ENCODE data around the gene CYP26C1. TPM values are rescaled to one million over a fixed set of nuclear protein-coding genes. Genes with fewer than 3 reads are reported as not detected.

The CYP26C1 gene
- total RNA-seq, 1 donor from 2014 or later: 0.60 TPM

DNA sequence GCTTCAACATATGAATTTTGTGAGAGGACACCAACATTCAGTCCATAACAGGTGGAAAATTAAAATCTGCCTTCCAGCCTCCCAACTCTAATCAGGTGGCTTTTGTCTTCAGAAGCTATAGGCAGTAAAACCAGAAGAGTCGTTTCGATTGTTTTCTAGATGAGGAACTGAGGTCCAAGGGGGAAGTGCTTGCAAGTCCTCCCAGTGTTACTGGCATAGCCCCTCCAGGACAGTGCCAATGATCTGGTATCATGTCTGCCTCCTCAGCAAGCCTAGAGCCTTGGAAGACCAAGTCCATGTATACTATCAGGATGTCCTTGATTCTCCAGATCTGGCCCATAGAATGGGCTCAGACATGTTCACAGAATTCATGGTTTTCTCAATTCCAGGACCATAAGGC is 30.0 kb downstream of the CYP26C1 start:
- TF ChIP-seq, protein P1, sequence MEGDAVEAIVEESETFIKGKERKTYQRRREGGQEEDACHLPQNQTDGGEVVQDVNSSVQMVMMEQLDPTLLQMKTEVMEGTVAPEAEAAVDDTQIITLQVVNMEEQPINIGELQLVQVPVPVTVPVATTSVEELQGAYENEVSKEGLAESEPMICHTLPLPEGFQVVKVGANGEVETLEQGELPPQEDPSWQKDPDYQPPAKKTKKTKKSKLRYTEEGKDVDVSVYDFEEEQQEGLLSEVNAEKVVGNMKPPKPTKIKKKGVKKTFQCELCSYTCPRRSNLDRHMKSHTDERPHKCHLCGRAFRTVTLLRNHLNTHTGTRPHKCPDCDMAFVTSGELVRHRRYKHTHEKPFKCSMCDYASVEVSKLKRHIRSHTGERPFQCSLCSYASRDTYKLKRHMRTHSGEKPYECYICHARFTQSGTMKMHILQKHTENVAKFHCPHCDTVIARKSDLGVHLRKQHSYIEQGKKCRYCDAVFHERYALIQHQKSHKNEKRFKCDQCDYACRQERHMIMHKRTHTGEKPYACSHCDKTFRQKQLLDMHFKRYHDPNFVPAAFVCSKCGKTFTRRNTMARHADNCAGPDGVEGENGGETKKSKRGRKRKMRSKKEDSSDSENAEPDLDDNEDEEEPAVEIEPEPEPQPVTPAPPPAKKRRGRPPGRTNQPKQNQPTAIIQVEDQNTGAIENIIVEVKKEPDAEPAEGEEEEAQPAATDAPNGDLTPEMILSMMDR (IDR thresholded peaks at IDR 0.05; ENCODE audit: unreplicated experiment): no peak
- no peaks in the 10 kb centered on the region for H3K9me3 Mint-ChIP-seq
- no peaks in the 10 kb centered on the region for H3K27me3 Mint-ChIP-seq (ENCODE audit: low read depth)
- DNase-seq (ENCODE audit: low spot score in 2 of 2, unreplicated experiment in 2 of 2): no peak
- H3K36me3 Mint-ChIP-seq: no peaks in the 10 kb centered on the region
- no peak overlapping the region for H3K4me3 Mint-ChIP-seq
- H3K27ac Mint-ChIP-seq: no peak overlapping the region
- H3K4me1 Mint-ChIP-seq: peaks cover 5% of the 10 kb centered on the region

DNA sequence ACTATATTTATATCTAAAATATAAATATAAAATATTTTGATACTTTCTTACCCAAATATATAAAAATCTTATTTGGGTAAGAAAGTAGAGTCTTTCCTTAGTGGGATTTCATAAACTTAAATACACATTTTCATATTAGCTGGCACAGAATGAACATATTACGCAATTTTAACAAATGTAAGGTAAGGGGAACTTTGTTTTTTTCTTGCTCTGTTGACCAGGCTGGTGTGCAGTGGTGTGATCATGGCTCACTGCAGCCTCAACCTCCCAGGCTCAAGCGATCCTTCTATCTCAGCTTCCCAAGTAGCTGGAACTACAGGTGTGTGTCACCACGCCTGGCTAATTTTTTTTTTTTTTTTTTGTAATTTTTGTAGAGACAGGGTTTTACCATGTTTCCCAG is 31.4 kb downstream of the CYP26C1 start:
- Mint-ChIP-seq H3K9me3 (no peaks in the 10 kb centered on the region), H3K4me3 (no peak overlapping the region), H3K27ac (no peak overlapping the region), H3K27me3 (ENCODE audit: low read depth) (no peaks in the 10 kb centered on the region), H3K4me1 (peaks cover 5% of the 10 kb centered on the region), H3K36me3 (no peaks in the 10 kb centered on the region)
- DNase-seq (ENCODE audit: low spot score in 2 of 2, unreplicated experiment in 2 of 2): no peak
- TF ChIP-seq, protein P1 (IDR thresholded peaks at IDR 0.05; ENCODE audit: unreplicated experiment): no peak

DNA sequence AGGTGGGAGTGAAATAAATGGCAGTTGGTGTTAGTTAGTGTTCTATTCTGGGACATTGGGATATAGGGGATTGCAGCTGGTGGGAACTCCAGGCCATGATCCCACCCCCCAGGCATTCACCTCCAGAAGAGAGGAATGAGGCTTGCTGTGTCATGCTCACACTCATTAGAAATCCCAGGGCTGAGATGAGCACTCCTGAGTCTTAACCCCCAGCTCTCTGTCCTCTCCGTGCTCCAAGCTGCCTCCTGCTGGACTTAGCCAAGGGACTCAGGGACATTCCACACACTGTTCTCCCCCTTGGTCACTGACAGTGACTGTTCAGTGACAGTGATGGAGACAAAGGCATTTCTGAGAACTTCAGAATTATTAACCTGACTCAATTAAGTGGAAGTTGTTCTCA is 34.6 kb downstream of the CYP26C1 start:
- Mint-ChIP-seq H3K9me3 (peaks cover 4% of the 10 kb centered on the region), H3K4me1 (no peaks in the 10 kb centered on the region), H3K27me3 (ENCODE audit: low read depth) (no peaks in the 10 kb centered on the region), H3K27ac (no peak overlapping the region), H3K4me3 (no peak overlapping the region), H3K36me3 (no peaks in the 10 kb centered on the region)
- TF ChIP-seq, protein P1 (IDR thresholded peaks at IDR 0.05; ENCODE audit: unreplicated experiment): no peak
- no peak for DNase-seq (ENCODE audit: low spot score in 2 of 2, unreplicated experiment in 2 of 2)

DNA sequence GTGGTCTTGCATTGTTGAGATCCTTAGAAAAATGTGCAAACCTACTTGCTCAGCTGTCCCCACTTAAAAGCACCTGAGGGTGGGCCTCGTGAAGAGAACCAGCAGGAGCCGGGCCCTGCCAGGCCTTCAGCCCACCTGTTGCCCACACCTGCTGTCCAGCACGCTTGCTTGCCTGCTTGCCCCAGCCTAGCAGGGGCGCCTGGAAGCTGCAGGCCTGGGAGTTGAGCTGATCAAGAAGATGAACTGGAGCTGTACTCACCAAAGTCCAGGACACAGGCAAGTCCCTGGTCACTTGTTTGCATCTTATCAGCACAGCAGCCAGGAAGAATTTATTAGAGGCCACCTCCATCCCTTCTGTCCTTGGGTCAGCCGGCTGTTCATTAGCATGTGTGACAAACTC is 36.3 kb downstream of the CYP26C1 start:
- H3K4me1 Mint-ChIP-seq: no peaks in the 10 kb centered on the region
- no peak for DNase-seq (ENCODE audit: low spot score in 2 of 2, unreplicated experiment in 2 of 2)
- no peak overlapping the region for H3K4me3 Mint-ChIP-seq
- no peaks in the 10 kb centered on the region for H3K27me3 Mint-ChIP-seq (ENCODE audit: low read depth)
- H3K27ac Mint-ChIP-seq: no peak overlapping the region
- peaks cover 4% of the 10 kb centered on the region for H3K9me3 Mint-ChIP-seq
- TF ChIP-seq, protein P1 (IDR thresholded peaks at IDR 0.05; ENCODE audit: unreplicated experiment): no peak
- H3K36me3 Mint-ChIP-seq: no peaks in the 10 kb centered on the region

DNA sequence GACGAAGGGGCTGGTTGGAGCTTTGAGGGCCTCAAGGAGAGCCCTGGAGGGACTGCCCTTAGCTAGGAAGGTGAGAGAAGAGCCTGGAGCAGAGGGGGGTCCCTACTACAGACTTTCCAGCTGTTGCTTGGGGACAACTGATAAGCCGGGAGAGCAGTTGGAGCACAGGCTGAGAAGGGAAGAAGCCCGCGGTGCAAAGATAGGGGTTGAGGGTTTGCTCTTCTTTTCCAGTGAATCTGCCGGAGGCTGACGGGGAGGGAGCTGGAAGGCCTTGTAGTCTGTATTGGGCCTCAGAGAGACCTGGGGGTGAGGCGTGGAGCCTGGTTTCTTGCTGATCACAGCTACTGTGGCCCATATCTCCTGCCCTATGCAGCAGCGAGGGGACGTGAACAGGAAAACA is 36.8 kb downstream of the CYP26C1 start:
- TF ChIP-seq, protein P1 (IDR thresholded peaks at IDR 0.05; ENCODE audit: unreplicated experiment): no peak
- Mint-ChIP-seq H3K9me3 (peaks cover 4% of the 10 kb centered on the region), H3K27me3 (ENCODE audit: low read depth) (no peaks in the 10 kb centered on the region), H3K27ac (peak overlapping the region; percentile 2), H3K4me1 (no peaks in the 10 kb centered on the region), H3K4me3 (no peak overlapping the region), H3K36me3 (no peaks in the 10 kb centered on the region)
- DNase-seq (ENCODE audit: low spot score in 2 of 2, unreplicated experiment in 2 of 2): no peak

DNA sequence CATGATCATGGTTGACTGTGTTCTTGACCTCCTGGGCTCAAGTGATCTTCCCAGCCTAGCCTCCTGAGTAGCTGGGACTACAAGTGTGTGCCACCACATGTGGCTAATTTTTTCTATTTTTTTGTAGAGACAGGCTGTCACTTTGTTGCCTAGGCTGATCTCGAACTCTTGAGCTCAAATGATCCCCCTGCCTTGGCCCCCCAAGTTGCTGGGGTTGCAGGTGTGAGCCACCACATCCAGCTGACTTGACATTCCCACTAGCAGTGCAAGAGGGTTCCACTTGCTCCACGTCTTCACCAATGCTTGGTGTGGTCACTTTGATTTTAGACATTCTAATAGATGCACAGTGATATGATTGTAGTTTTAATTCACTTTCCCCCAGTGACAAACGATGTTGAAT is 38.2 kb downstream of the CYP26C1 start:
- no peaks in the 10 kb centered on the region for H3K4me1 Mint-ChIP-seq
- DNase-seq (ENCODE audit: low spot score in 2 of 2, unreplicated experiment in 2 of 2): no peak
- no peak overlapping the region for H3K27ac Mint-ChIP-seq
- peaks cover 13% of the 10 kb centered on the region for H3K9me3 Mint-ChIP-seq
- H3K27me3 Mint-ChIP-seq (ENCODE audit: low read depth): no peaks in the 10 kb centered on the region
- peaks cover 4% of the 10 kb centered on the region for H3K36me3 Mint-ChIP-seq
- H3K4me3 Mint-ChIP-seq: no peak overlapping the region
- TF ChIP-seq, protein P1 (IDR thresholded peaks at IDR 0.05; ENCODE audit: unreplicated experiment): no peak
